ENCODE data around the gene MGAT4B. TPM values are rescaled to one million over a fixed set of nuclear protein-coding genes. Genes with fewer than 3 reads are reported as not detected.

MGAT4B gene
- total and polyA plus RNA-seq, 2 experiments from 2014 or later = 159 to 243 TPM

DNA sequence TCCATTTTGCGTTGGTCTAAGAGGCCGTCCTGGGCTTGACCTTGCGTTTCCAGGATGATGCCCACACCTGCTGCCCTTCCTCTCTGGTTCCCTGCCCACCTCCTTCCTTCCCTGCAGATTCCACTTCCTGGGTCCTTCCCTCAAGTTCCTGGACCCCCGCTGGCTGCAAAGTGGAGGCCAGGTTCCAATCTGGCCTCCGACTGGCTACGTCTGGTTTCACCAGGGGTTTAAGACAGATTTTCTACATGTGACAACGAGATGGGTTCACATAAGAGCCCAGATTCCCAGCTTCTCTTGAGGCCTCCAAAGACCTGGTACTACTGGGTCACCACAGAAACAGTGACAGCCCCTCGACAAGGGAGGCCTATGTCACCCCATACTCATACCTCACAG is 2.1 kb downstream of the MGAT4B start:
- H2AFZ ChIP-seq = no peak overlapping the region
- peaks cover 48% of the 10 kb centered on the region for H4K20me1 ChIP-seq (ENCODE audit: insufficient read depth, poor library complexity, severe bottlenecking)
- H3K36me3 ChIP-seq (replicated peaks; ENCODE audit: insufficient read depth, low read depth) = no peaks in the 10 kb centered on the region
- no peaks in the 10 kb centered on the region for H3K27me3 ChIP-seq
- H3K4me2 ChIP-seq = peak overlapping the region; percentile 99
- H3K9me2 ChIP-seq (replicated peaks; ENCODE audit: insufficient read depth) = no peaks in the 10 kb centered on the region
- H3K27ac ChIP-seq = peak overlapping the region; percentile 99
- H3K4me1 ChIP-seq (ENCODE audit: insufficient read depth) = peaks cover 36% of the 10 kb centered on the region
- no peaks in the 10 kb centered on the region for H3K9me3 ChIP-seq (ENCODE audit: low read depth)
- WGBS (ENCODE audit: low lambda C conversion rate, missing lambda C conversion rate) = 92% methylated on average over 8 of the region's 8 CpGs
- TF ChIP-seq EZH2phosphoT487 (IDR thresholded peaks at IDR 0.05; ENCODE audit: low read depth, severe bottlenecking, unreplicated experiment) = no peak
- TF ChIP-seq EZH2 (IDR thresholded peaks at IDR 0.05; ENCODE audit: borderline replicate concordance) = no peak
- TF ChIP-seq, protein P1, sequence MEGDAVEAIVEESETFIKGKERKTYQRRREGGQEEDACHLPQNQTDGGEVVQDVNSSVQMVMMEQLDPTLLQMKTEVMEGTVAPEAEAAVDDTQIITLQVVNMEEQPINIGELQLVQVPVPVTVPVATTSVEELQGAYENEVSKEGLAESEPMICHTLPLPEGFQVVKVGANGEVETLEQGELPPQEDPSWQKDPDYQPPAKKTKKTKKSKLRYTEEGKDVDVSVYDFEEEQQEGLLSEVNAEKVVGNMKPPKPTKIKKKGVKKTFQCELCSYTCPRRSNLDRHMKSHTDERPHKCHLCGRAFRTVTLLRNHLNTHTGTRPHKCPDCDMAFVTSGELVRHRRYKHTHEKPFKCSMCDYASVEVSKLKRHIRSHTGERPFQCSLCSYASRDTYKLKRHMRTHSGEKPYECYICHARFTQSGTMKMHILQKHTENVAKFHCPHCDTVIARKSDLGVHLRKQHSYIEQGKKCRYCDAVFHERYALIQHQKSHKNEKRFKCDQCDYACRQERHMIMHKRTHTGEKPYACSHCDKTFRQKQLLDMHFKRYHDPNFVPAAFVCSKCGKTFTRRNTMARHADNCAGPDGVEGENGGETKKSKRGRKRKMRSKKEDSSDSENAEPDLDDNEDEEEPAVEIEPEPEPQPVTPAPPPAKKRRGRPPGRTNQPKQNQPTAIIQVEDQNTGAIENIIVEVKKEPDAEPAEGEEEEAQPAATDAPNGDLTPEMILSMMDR (IDR thresholded peaks at IDR 0.05; ENCODE audit: poor library complexity) = no peak
- H3K79me2 ChIP-seq = peaks cover 58% of the 10 kb centered on the region
- DNase-seq (ENCODE audit: low spot score) = no peak
- H3K4me3 ChIP-seq = no peak overlapping the region

DNA sequence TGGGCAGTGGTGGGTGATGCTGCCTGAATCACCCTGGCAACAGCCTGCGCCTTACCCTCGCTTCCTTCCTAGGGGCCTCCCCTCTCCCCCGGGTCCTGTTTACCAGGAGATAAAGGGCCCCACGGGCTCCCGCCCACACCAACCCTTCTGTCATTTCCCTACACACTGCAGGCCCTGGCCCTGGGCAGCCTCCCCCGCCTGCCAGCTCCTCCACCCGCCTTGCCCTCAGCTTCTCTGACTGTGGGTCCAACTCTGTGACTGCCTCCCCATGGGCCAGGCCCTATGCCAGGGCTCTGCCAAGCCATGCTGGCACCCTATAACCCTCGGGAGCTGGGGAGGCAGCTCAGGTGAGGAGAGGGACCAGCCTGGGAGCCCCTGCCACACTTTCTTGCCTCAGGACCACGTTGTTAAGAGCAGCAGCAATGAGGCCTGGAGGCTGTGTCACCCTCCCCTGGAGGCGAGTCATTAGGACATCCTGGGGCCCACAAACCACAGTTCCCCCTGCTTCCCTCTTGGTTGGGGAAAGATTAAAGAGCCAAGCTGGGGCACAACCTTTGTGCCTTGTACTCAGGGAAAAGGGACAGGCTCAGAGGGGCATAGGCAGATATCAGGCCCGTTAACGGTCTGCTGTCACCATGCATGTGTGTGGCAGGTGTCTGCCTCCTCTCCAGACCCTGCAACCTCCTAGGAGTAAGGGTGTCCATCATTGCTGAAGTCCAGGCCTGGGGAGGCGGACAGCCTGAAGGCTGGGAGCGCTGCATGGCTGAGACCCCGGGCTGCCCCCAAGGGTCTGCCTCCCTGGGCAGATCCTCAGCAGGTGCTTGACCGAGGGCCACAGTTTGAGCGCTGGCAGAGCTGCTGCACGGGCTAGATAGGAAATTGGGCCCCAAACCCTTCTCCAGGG is 2.8 kb downstream of the MGAT4B start:
- peak; percentile 19 for DNase-seq (ENCODE audit: low spot score)
- H4K20me1 ChIP-seq (ENCODE audit: insufficient read depth, poor library complexity, severe bottlenecking) = peaks cover 48% of the 10 kb centered on the region
- no peaks in the 10 kb centered on the region for H3K36me3 ChIP-seq (replicated peaks; ENCODE audit: insufficient read depth, low read depth)
- H3K9me3 ChIP-seq (ENCODE audit: low read depth) = no peaks in the 10 kb centered on the region
- H3K4me1 ChIP-seq (ENCODE audit: insufficient read depth) = peaks cover 36% of the 10 kb centered on the region
- no peak overlapping the region for H2AFZ ChIP-seq
- 75% methylated on average over 14 of the region's 18 CpGs for WGBS (ENCODE audit: low lambda C conversion rate, missing lambda C conversion rate)
- no peaks in the 10 kb centered on the region for H3K27me3 ChIP-seq
- no peak overlapping the region for H3K4me3 ChIP-seq
- no peak overlapping the region for H3K27ac ChIP-seq
- TF ChIP-seq EZH2phosphoT487 (IDR thresholded peaks at IDR 0.05; ENCODE audit: low read depth, severe bottlenecking, unreplicated experiment) = no peak
- TF ChIP-seq EZH2 (IDR thresholded peaks at IDR 0.05; ENCODE audit: borderline replicate concordance) = no peak
- TF ChIP-seq, protein P1 (IDR thresholded peaks at IDR 0.05; ENCODE audit: poor library complexity) = no peak
- no peaks in the 10 kb centered on the region for H3K9me2 ChIP-seq (replicated peaks; ENCODE audit: insufficient read depth)
- H3K4me2 ChIP-seq = peak overlapping the region; percentile 99
- H3K79me2 ChIP-seq = peaks cover 58% of the 10 kb centered on the region

DNA sequence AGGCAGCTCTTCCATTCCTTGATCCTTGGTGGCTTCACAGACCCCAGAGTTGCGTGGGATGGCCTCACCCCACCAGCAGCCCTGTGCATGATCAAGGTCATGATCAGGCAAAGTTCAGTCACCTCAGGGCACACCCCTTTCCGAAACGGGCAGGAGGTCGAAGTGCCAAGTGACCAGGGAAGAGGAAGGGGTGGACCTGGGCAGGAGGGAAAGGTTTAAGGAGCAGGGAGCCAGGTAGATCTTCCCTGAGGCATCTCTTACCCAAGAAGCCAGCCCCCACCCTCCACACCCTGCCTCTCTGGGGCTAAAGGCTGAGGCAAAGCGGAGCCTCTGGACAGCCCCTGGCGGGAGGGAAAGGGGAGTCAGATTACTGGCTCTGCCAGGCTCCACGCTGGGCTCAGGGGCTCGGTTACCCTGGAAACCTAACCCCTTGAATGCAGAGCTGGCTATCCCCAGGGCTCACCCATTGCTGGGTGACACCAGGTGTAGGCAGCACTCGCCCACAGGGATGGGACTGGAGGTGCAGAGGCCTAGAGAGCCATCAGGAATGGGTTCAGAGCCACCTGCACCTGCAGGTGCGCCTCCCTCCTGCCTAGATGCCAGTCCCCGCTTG is 3.6 kb downstream of the MGAT4B start:
- no peaks in the 10 kb centered on the region for H3K36me3 ChIP-seq (replicated peaks; ENCODE audit: insufficient read depth, low read depth)
- peaks cover 48% of the 10 kb centered on the region for H4K20me1 ChIP-seq (ENCODE audit: insufficient read depth, poor library complexity, severe bottlenecking)
- 63% methylated on average over 9 of the region's 11 CpGs for WGBS (ENCODE audit: low lambda C conversion rate, missing lambda C conversion rate)
- no peak overlapping the region for H3K27ac ChIP-seq
- H3K4me2 ChIP-seq = peak overlapping the region; percentile 99
- peaks cover 34% of the 10 kb centered on the region for H3K4me1 ChIP-seq (ENCODE audit: insufficient read depth)
- H3K79me2 ChIP-seq = peaks cover 53% of the 10 kb centered on the region
- no peaks in the 10 kb centered on the region for H3K9me2 ChIP-seq (replicated peaks; ENCODE audit: insufficient read depth)
- no peak for DNase-seq (ENCODE audit: low spot score)
- no peak overlapping the region for H3K4me3 ChIP-seq
- H3K9me3 ChIP-seq (ENCODE audit: low read depth) = no peaks in the 10 kb centered on the region
- H3K27me3 ChIP-seq = no peaks in the 10 kb centered on the region
- no peak overlapping the region for H2AFZ ChIP-seq
- TF ChIP-seq EZH2phosphoT487 (IDR thresholded peaks at IDR 0.05; ENCODE audit: low read depth, severe bottlenecking, unreplicated experiment) (no peak), EZH2 (IDR thresholded peaks at IDR 0.05; ENCODE audit: borderline replicate concordance) (no peak)
- TF ChIP-seq, protein P1 (IDR thresholded peaks at IDR 0.05; ENCODE audit: poor library complexity) = no peak

Measured in hepatocyte (in vitro differentiated cells).